SH-SY5Y (cell line): ENCODE results near the gene ZKSCAN8.

ENCODE experiments used
- GATA2 ChIP-seq: IDR thresholded peaks from 2 replicates; pipeline ENCODE4 v1.6.1; 2011; ENCODE audit warnings: mild to moderate bottlenecking, low read depth, low read length
- GATA3 ChIP-seq: IDR thresholded peaks from 2 replicates; pipeline ENCODE4 v1.6.1; 2011; ENCODE audit warnings: low read depth, mild to moderate bottlenecking, low read length, moderate library complexity

DNA sequence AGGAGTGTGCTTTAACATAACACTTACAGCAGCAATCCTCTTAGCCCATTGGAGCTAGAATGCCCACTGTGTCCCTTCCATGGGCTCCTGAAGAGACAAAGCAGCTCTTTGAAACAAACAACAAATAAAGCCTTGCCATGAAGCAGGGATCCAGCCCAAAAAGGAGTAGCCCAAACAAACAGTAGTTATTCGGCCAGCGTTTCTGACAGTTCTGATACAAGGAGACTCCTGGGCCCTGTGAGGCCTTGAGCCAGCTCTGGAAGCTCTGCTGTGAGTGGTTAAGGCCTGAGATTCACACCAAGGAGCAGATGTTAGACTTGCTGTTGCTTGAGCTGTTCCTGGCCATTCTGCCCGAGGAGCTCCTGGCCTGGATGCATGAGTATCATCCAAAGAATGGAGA, 34.2 kb upstream of the ZKSCAN8 start:
- no peak for TF ChIP-seq GATA3
- no peak for TF ChIP-seq GATA2
